H1 (cell line): Measurements from ENCODE around the gene MYO16. TPM values are rescaled to one million over a fixed set of nuclear protein-coding genes. Genes with fewer than 3 reads are reported as not detected.

Experiments
- CTCF ChIA-PET: fragments of 300-600 bp; sonication (Branson Sonifier 250); formaldehyde crosslinking; loops from one replicate; lab custom pipeline; 2021; ENCODE audit not compliant: partially characterized antibody; lab: Charles Lee
- POLR2A ChIA-PET: fragments of 300-600 bp; sonication (Branson Sonifier 250); formaldehyde crosslinking; loops from one replicate; lab custom pipeline; 2021; ENCODE audit warnings: inconsistent platforms; ENCODE audit not compliant: partially characterized antibody; lab: Charles Lee
- DNase-seq, 2 experiments: peaks; one replicate each; pipeline versions ENCODE4 v3.0.0 to v3.0.0-alpha.2; 2010 to 2022; ENCODE audit warnings: low spot score in 2 of 2, low read depth in 1 of 2, mixed read lengths in 1 of 2
- FAIRE-seq: peaks from 2 replicates; lab custom pipeline; 2011; peaks lifted over from hg19 to GRCh38; lab: Jason Lieb, UNC
- H2AFZ ChIP-seq: 2 replicates; pipeline ENCODE4 v1.8.1; 2012; ENCODE audit warnings: low read length, inconsistent platforms
- H2AK5ac ChIP-seq: 2 replicates; pipeline ENCODE4 v1.6.1; 2013; ENCODE audit warnings: low read depth, low read length
- H2BK120ac ChIP-seq: replicated peaks from 2 replicates; pipeline ENCODE3; 2013; ENCODE audit warnings: low read depth, low read length, inconsistent platforms
- H2BK12ac ChIP-seq: 2 replicates; pipeline ENCODE4 v1.6.1; 2013; ENCODE audit warnings: low read depth, low read length
- H2BK15ac ChIP-seq: 2 replicates; pipeline ENCODE4 v1.6.1; 2013; ENCODE audit warnings: low read length
- H2BK20ac ChIP-seq: 2 replicates; pipeline ENCODE4 v1.6.1; 2013; ENCODE audit warnings: low read length
- H2BK5ac ChIP-seq: 2 replicates; pipeline ENCODE4 v1.6.1; 2013; ENCODE audit warnings: low read depth, low read length
- H3K14ac ChIP-seq: 2 replicates; pipeline ENCODE4 v1.6.1; 2013; ENCODE audit warnings: inconsistent platforms; ENCODE audit not compliant: insufficient read length
- H3K18ac ChIP-seq: 2 replicates; pipeline ENCODE4 v1.6.1; 2013; ENCODE audit warnings: low read length; ENCODE audit errors: extremely low read depth
- H3K23ac ChIP-seq: 2 replicates; pipeline ENCODE4 v1.6.1; 2013; ENCODE audit warnings: inconsistent platforms; ENCODE audit not compliant: insufficient read length
- H3K23me2 ChIP-seq: 2 replicates; pipeline ENCODE4 v1.6.1; 2013; ENCODE audit warnings: low read depth, low read length
- H3K27ac ChIP-seq: 2 replicates; pipeline ENCODE4 v1.6.1; 2011; ENCODE audit warnings: low read depth, low read length, inconsistent platforms
- H3K27me3 ChIP-seq, 4 experiments: replicated peaks in 1 of 4; 1 replicate in 1 of 4; 2 replicates in 3 of 4; pipeline versions ENCODE4 v1.6.1 to v1.8.1; 2011 to 2013; ENCODE audit warnings: low read length in 3 of 4, mild to moderate bottlenecking in 3 of 4, inconsistent platforms in 2 of 4, mixed read lengths in 2 of 4, moderate library complexity in 1 of 4; ENCODE audit not compliant: control insufficient read depth in 3 of 4, insufficient read depth in 3 of 4; ENCODE audit errors: extremely low read depth in 1 of 4
- H3K36me3 ChIP-seq, 4 experiments: 2 replicates each; pipeline versions ENCODE4 v1.6.1 to v1.8.1; 2011 to 2013; ENCODE audit warnings: mild to moderate bottlenecking in 4 of 4, low read length in 3 of 4, moderate library complexity in 2 of 4, control low read depth in 1 of 4, inconsistent platforms in 1 of 4; ENCODE audit not compliant: insufficient read depth in 4 of 4, control insufficient read depth in 2 of 4
- H3K4ac ChIP-seq: replicated peaks from 2 replicates; pipeline ENCODE3; 2013; ENCODE audit warnings: low read length, low read depth, mixed read lengths, inconsistent platforms; ENCODE audit not compliant: insufficient read length
- H3K4me1 ChIP-seq, 4 experiments: replicated peaks in 1 of 4; 1 replicate in 1 of 4; 2 replicates in 3 of 4; pipeline versions ENCODE4 v1.6.1 to v1.8.1; 2011 to 2013; ENCODE audit warnings: low read length in 3 of 4, inconsistent platforms in 2 of 4, mixed read lengths in 1 of 4; ENCODE audit not compliant: insufficient read depth in 4 of 4, control insufficient read depth in 3 of 4
- H3K4me2 ChIP-seq, 2 experiments: 2 replicates each; pipeline versions ENCODE4 v1.6.1 to v1.8.1; 2011 to 2013; ENCODE audit warnings: low read depth in 2 of 2, low read length in 2 of 2, control low read depth in 1 of 2, inconsistent platforms in 1 of 2, mild to moderate bottlenecking in 1 of 2; ENCODE audit not compliant: insufficient read depth in 1 of 2
- H3K4me3 ChIP-seq, 4 experiments: fragments of 200-600, 300-600 bp in 1 of 4; sonication (generic), shearing (Covaris generic), sonication (Bioruptor Twin) in 1 of 4; 2 replicates each; pipeline versions ENCODE4 v1.5.1 to v1.8.1; 2011 to 2016; ENCODE audit warnings: low read length in 4 of 4, low read depth in 3 of 4, control low read depth in 2 of 4, inconsistent platforms in 2 of 4, mild to moderate bottlenecking in 2 of 4, mixed read lengths in 1 of 4, moderate library complexity in 1 of 4; ENCODE audit not compliant: insufficient read depth in 2 of 4; ENCODE audit errors: extremely low read depth in 1 of 4
- H3K56ac ChIP-seq: replicated peaks from 2 replicates; pipeline ENCODE3; 2013; ENCODE audit warnings: low read depth, mild to moderate bottlenecking, mixed read lengths, low read length, inconsistent platforms; ENCODE audit not compliant: insufficient read length
- H3K79me1 ChIP-seq: 2 replicates; pipeline ENCODE4 v1.6.1; 2013; ENCODE audit warnings: low read depth, low read length, control low read depth
- H3K79me2 ChIP-seq, 2 experiments: 2 replicates each; pipeline versions ENCODE4 v1.6.1 to v1.8.1; 2012 to 2013; ENCODE audit warnings: low read length in 2 of 2, mild to moderate bottlenecking in 2 of 2, inconsistent platforms in 1 of 2; ENCODE audit not compliant: insufficient read depth in 2 of 2, control insufficient read depth in 1 of 2
- H3K9ac ChIP-seq, 4 experiments: replicated peaks in 1 of 4; 1 replicate in 1 of 4; 2 replicates in 3 of 4; pipeline versions ENCODE4 v1.6.1 to v1.8.1; 2011 to 2013; ENCODE audit warnings: low read depth in 3 of 4, low read length in 3 of 4, control low read depth in 2 of 4, mild to moderate bottlenecking in 2 of 4, moderate library complexity in 2 of 4, inconsistent platforms in 1 of 4; ENCODE audit errors: extremely low read depth in 1 of 4
- H3K9me3 ChIP-seq, 2 experiments: 2 replicates each; pipeline versions ENCODE4 v1.6.1 to v1.8.1; 2012 to 2013; ENCODE audit warnings: mild to moderate bottlenecking in 2 of 2, moderate library complexity in 2 of 2, control low read depth in 1 of 2, inconsistent platforms in 1 of 2, low read depth in 1 of 2, low read length in 1 of 2, mixed read lengths in 1 of 2; ENCODE audit not compliant: insufficient read depth in 2 of 2
- H4K20me1 ChIP-seq, 2 experiments: replicated peaks in 1 of 2; 2 replicates each; pipeline versions ENCODE3 to v1.8.1; 2011 to 2013; ENCODE audit warnings: inconsistent platforms in 2 of 2, low read length in 2 of 2, mild to moderate bottlenecking in 1 of 2; ENCODE audit not compliant: insufficient read depth in 2 of 2, control insufficient read depth in 1 of 2
- H4K5ac ChIP-seq: 2 replicates; pipeline ENCODE4 v1.6.1; 2013; ENCODE audit warnings: low read length, low read depth, mixed read lengths, inconsistent platforms; ENCODE audit not compliant: insufficient read length
- H4K8ac ChIP-seq: 2 replicates; pipeline ENCODE4 v1.8.0; 2013; ENCODE audit warnings: mild to moderate bottlenecking, moderate library complexity, low read length, inconsistent platforms; ENCODE audit not compliant: insufficient read depth; ENCODE audit errors: extremely low read depth
- H4K91ac ChIP-seq: replicated peaks from 2 replicates; pipeline ENCODE3; 2013; ENCODE audit warnings: low read length, mixed read lengths, inconsistent platforms; ENCODE audit not compliant: insufficient read length
- HDAC6 ChIP-seq: IDR thresholded peaks from one replicate; pipeline ENCODE4 v1.7.1; 2012; ENCODE audit warnings: low read depth, mild to moderate bottlenecking, inconsistent platforms, low read length, moderate library complexity
- SAP30 ChIP-seq: fragments of 300-600 bp; sonication (generic); IDR thresholded peaks from 2 replicates; pipeline ENCODE4 v1.7.1; 2012; ENCODE audit warnings: low read length, moderate library complexity, mild to moderate bottlenecking, inconsistent platforms; ENCODE audit not compliant: insufficient read depth, insufficient replicate concordance
- ZNF274 ChIP-seq: IDR thresholded peaks from 2 replicates; pipeline ENCODE4 v1.7.0; 2012; ENCODE audit warnings: low read length, borderline replicate concordance; ENCODE audit errors: extremely low read depth
- WGBS, 2 experiments: shearing (Covaris generic) in 1 of 2; methylation state at CpG; one replicate each; pipeline versions ENCODE4 v1.1.6 to v1.1.7; 2013 to 2015; ENCODE audit warnings: low lambda C conversion rate in 2 of 2, mixed read lengths in 2 of 2, inconsistent platforms in 1 of 2, low coverage in 1 of 2, missing lambda C conversion rate in 1 of 2; ENCODE audit not compliant: insufficient replicate concordance in 2 of 2, insufficient coverage in 1 of 2, insufficient read length in 1 of 2; ENCODE audit errors: extremely low coverage in 1 of 2, missing lambda C conversion rate in 1 of 2; 5-methylcytosine and 5-hydroxymethylcytosine counted together
- polyA plus RNA-seq, 7 experiments: library from polyadenylated mRNA; depleted of rRNA in 3 of 7; stranded (reverse) in 5 of 7; unstranded in 2 of 7; fragments of >200 nt in 5 of 7; fragments of 200-250 nt in 2 of 7; gene quantifications; 1 replicate in 5 of 7; 2 replicates in 1 of 7; 4 replicates in 1 of 7; pipeline versions ENCODE4 v1.2.1 to v1.2.3, GENCODE V29; 2011 to 2013; ENCODE audit warnings: missing spikeins in 2 of 7, mixed read lengths in 2 of 7
- total RNA-seq: library from RNA; stranded (reverse); fragmentation: NEBNext Ultra II Directional; extraction: Animal tissue kit (Norgen Biotek cat#: 25700); gene quantifications from 2 replicates; pipeline ENCODE4 v1.2.1, GENCODE V29; 2021

MYO16 gene
- total and polyA plus RNA-seq, 2 of the 8 experiments (the other 6 are each of a cell fraction or from before 2014, with no cell fraction given), result 0.02 to 0.22 TPM

DNA sequence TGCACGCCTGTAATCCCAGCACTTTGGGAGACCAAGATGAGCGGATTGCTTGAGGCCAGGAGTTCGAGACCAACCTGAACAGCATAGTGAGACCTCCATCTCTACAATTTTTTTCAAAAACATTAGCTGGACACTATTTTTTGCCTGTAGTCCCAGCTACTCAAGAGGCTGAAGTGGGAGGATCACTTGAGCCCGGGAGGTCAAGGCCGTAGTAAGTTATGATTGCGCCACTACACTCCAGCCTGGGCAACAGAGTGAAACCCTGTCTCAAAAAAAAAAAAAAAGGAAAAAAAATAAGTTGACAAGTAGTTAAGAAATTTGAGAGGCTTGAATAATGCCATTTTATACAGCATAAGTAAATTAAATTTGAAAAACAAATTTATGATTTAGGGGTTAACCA is 330.6 kb downstream of the MYO16 start:
- POLR2A ChIA-PET, result interaction anchor here (0.5 kb wide), 1 partner anchor 522 kb away, joined by 3 read pairs; no protein-coding TSS in a partner anchor
- Histone ChIP-seq H3K9ac (no peak overlapping the region), H4K91ac (no peak overlapping the region), H3K23me2 (no peaks in the 10 kb centered on the region), H3K79me2 (no peaks in the 10 kb centered on the region), H2BK12ac (no peak overlapping the region), H3K4me1 (no peaks in the 10 kb centered on the region), H3K18ac (no peak overlapping the region), H3K4me2 (no peak overlapping the region), H4K5ac (no peak overlapping the region), H3K9me3 (no peaks in the 10 kb centered on the region), H2BK120ac (no peak overlapping the region), H3K14ac (no peak overlapping the region), H3K4ac (no peak overlapping the region), H3K23ac (no peak overlapping the region), H3K27me3 (no peaks in the 10 kb centered on the region), H3K79me1 (no peaks in the 10 kb centered on the region), H2AK5ac (no peak overlapping the region), H2BK5ac (no peak overlapping the region), H2AFZ (no peak overlapping the region), H3K4me3 (no peak overlapping the region), H4K20me1 (no peaks in the 10 kb centered on the region), H3K27ac (no peak overlapping the region), H3K56ac (no peak overlapping the region), H2BK20ac (no peak overlapping the region), H4K8ac (no peak overlapping the region), H3K36me3 (no peaks in the 10 kb centered on the region), H2BK15ac (no peak overlapping the region)
- DNase-seq (no peak), FAIRE-seq (no peak)
- WGBS, 2 experiments, result 89% methylated on average over 4 of the region's 6 CpGs; no CpG with 5 or more reads in 1 of the 2 experiments
- TF ChIP-seq HDAC6 (no peak), ZNF274 (no peak), SAP30 (no peak)
- CTCF ChIA-PET, result interaction anchor here (0.7 to 2.2 kb wide), 8 partner anchors 19 to 783 kb away, joined by 3 to 14 read pairs (median 3); no protein-coding TSS in a partner anchor
